ENCODE results near the gene ALOX12B.
"Not testable (repeated sequence)": the region's sequence is repeated elsewhere in the genome, so short reads cannot be mapped to it uniquely, and the experiment has no call there.

ALOX12B gene

GRCh38 chr17:8118769-8119580 is 31.5 kb upstream of the ALOX12B start:
- peak; percentile 62 to 75 for DNase-seq (ENCODE audit: low read depth in 2 of 2)

DNA sequence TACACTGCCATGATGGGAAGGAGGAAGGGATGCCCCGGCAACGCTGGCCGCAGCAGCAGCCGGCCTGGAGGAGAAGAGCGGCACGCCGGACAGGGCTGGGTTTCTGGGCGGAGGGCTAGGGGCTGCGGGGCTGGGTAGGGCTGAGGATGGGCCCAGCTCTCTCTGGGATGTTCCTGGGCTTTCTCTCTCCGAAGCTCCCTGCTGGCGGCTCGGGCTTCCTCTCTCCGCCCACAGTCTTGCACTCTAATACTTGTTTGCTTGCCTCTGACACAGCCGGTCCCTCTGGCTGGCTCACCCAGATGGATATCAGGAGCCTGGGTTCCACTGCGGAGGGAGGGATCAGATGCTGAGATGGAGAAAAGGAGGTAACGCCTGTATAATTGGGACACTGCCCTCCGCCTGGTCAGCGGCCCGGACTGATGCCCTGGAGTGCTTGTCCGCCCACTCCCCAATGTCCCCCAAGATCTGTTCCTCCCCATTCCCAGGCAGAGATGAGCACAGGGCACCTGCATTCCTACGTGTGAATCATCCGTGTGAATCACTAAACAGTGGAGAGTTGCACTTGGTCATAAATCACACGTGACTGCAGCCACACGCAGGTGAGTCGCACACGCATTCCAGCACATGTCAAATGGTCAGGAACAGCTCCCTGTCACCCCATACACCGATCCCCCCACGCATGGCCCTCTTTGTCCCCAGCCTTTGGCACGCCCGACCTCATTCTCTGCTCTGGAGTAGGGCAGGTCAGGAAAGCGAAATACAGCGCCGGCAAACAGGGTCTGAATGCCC is 30.7 kb upstream of the ALOX12B start, which contains the start of gene ALOXE3:
TSS of gene ALOXE3 (minus strand) at position 535 of the 789 bp plus-strand sequence. CDS start at position 11, 524 bp downstream.
- no peak for DNase-seq (ENCODE audit: low read depth in 2 of 2)

DNA sequence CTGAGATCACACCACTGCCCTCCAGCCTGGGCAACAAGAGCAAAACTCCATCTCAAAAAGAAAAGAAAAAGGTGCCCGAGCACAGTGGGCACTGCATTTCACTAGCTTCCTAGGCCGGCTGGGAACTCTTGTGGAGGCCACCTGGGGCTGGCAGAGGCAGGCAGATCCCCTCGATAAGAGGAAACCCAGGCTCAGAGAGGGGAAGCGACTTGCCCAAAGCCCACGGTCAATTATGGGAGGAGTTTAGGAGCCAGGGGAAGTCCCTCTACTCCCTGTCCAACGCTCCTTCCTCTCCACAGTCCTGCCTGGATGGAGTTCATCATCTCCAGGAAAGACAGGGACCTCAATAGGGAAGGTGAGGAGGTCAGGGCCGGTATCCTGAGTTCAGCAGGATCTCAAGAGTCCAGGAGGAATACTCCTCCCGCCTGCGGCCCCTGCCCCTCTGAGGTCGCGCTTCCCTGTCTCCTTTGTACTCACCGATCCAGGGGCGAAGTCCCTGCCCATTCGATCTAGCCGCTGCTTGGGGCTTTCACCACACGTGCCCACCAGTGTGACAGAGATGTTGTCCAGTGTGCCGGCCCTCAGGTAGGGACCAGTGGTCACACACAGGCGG is 30.0 kb upstream of the ALOX12B start:
- DNase-seq (ENCODE audit: low read depth in 2 of 2), result no peak

- DNase-seq (ENCODE audit: low read depth in 2 of 2), result no peak
Observed at GRCh38 chr17:8116776-8117175, 29.3 kb upstream of the ALOX12B start.

- no peak for DNase-seq (ENCODE audit: low read depth in 2 of 2)
Observed at GRCh38 chr17:8110907-8111306, 23.4 kb upstream of the ALOX12B start.

DNA sequence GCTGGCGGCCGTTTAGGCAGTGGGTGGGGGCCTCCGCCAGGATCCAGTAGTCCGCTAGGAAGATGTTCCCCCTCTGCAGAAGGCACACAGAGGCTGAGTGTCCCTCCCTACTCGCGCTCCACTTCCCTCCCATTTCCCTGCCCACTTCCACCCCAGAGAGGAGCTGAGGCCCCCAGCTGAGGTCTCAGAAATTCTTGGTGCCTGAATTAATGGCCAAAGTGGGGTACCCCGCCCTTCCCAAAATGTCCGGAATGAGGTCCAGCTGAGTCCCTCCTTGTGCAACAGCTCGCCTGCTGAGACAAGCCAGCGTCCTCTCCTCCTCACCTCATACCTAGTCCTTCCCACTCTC is 22.9 kb upstream of the ALOX12B start:
- no peak for DNase-seq (ENCODE audit: low read depth in 2 of 2)

GRCh38 chr17:8109661-8110455 is 22.3 kb upstream of the ALOX12B start:
- peak; percentile 57 to 72 for DNase-seq (ENCODE audit: low read depth in 2 of 2)

- DNase-seq (ENCODE audit: low read depth in 2 of 2), result no peak
Observed at GRCh38 chr17:8108972-8109660, 21.6 kb upstream of the ALOX12B start.

DNA sequence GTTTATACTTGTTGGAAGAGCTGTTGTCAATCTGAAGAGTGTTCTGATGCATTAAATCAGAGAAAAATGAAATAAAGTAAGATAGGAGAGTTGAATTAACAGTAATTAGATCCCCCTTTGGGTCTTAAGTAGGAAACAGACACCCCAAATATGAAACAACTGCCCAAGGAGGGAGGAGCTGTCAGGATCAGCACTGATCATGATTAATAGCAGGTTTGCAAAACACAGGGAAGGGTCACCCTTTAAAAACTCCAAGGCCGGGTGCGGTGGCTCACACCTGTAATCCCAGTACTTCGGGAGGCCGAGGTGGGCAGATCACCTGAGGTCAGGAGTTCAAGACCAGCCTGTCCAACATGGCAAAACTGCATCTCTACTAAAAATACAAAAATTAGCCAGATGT is 19.5 kb upstream of the ALOX12B start:
- not testable (repeated sequence) for DNase-seq (ENCODE audit: low read depth in 2 of 2)

GRCh38 chr17:8105957-8106398 is 18.5 kb upstream of the ALOX12B start:
- DNase-seq (ENCODE audit: low read depth in 2 of 2), result no peak

- no peak for DNase-seq (ENCODE audit: low read depth in 2 of 2)
Observed at GRCh38 chr17:8104911-8105310, 17.4 kb upstream of the ALOX12B start.

GRCh38 chr17:8103549-8103948 is 16.0 kb upstream of the ALOX12B start:
- no peak for DNase-seq (ENCODE audit: low read depth in 2 of 2)

DNA sequence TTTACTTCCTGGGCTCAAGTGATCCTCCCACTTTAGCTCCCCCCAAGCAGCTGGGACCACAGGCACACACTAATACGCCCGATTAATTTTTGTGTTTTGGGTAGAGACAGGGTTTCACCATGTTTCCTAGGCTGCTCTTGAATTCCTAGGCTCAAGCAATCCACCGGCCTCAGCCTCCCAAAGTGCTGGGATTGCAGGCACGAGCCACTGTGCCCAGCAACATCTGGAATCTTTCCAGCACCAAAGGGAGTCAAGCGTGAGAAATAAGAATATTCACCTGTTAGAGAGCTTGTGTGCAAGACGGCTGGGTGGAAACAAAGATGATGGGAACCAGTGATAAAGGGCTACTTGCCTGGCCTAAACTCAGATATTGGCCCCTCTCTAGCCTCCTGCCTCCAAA is 14.2 kb upstream of the ALOX12B start:
- no peak for DNase-seq (ENCODE audit: low read depth in 2 of 2)

DNA sequence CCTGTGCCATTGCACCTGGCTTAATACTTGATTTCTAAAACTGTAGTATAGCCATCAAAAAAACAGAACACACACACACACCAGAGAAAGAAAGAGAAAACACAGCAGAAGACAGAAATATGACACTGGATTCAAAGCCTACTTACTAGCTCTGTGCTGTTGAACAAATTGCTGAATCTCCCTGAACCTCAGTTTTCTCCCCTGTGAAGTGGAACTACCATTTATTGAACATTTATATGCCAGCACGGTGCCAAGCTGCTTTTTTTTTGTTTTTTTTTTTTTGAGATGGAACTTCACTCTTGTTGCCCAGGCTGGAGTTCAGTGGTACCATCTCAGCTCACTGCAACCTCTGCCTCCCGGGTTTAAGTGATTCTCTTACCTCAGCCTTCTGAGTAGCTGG is 13.2 kb upstream of the ALOX12B start:
- DNase-seq (ENCODE audit: low read depth in 2 of 2), result no peak

GRCh38 chr17:8100111-8100510 is 12.6 kb upstream of the ALOX12B start:
- DNase-seq (ENCODE audit: low read depth in 2 of 2), result no peak

DNA sequence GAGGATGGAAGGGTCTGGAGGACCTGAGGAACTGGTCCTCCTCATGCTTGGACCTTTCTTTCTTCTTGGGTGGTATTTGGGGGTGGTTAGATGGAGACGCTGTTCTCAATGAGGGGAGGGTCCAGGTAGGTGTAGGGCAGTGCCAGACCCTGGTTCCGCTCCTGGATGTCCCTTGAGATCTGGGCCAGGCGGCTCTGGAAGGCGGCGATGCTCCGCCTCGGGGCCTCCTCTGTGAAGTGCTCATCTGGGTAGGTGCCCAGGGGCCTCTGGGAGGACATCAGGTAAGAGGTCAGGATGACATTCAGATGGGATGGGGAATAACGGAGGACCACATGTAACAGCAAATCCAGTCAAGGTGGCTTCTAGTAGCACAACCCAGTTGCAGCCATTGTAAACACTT is 9.0 kb upstream of the ALOX12B start:
- no peak for DNase-seq (ENCODE audit: low read depth in 2 of 2)

DNA sequence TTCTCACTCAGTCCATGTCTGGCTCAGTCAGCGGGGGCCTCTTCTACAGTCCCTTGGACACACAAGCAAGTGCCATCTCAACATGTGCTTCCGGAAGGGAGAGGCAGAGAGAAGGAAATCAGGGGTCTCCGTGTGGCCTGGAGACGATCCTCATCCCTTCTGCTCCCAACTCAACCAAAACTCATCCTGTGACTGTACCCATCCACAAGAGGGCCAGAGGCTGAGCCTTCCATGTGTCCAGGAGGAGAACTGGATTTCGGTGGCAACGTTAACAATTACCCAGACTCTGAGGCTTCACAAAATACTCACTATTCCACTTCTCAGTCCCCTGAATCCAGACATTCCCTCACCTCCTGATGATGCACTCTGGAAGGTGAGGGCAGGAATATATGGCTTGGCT is 7.8 kb upstream of the ALOX12B start:
- DNase-seq (ENCODE audit: low read depth in 2 of 2), result no peak

DNA sequence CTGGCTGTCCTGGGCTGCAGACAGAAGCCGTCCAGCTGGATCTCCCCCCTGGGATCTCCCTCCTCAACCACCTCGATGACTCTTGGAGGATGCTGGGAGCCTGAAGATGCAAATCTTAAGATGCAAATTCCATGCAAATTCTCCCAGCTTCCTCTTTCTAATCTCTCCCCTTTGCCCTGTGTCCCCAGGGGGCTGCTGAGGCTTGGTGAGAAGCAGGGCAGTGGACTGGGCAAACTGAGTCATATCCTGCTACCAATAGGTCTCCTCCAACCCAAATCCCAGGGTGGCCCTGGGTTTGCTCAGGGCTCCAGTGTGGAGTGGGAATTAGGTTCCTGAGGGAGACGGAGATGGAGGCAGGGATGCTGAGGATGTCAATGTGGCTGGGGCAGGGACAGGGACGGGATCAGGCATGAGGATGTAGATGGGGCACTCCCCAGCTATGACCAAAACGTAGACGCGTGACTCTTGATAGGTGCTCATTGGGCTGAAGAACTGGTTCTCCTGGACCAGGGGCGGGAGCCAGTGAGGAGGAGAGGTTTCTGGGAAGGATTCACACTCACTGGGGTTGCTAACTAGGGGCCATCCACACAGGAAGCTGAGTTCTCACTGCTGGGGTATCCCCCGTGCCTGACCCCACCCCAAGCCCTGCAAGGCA is 3.6 kb upstream of the ALOX12B start:
- DNase-seq (ENCODE audit: low read depth in 2 of 2), result no peak

DNA sequence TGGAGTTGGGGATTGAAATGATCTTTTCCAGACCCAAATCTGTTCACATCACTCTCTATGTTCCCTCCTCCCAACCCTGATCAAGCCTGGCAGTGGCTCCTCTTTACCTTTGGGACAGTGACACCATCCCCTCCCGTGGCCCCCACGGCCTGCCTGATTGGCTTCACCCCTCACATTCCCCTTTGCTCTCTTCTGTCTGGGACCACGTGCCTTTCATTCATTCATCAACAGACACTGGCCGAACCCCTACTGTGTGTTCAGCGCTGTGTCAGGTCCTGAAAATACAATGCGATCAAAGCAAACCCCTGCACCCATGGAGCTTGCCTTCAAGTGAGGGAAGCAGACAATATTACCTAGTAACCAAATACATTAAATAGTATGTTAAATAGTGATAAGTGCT is 2.2 kb upstream of the ALOX12B start:
- DNase-seq (ENCODE audit: low read depth in 2 of 2), result no peak

GRCh38 chr17:8087952-8088230 is 375 bp upstream of the ALOX12B start:
- DNase-seq (ENCODE audit: low read depth in 2 of 2), result no peak

DNA sequence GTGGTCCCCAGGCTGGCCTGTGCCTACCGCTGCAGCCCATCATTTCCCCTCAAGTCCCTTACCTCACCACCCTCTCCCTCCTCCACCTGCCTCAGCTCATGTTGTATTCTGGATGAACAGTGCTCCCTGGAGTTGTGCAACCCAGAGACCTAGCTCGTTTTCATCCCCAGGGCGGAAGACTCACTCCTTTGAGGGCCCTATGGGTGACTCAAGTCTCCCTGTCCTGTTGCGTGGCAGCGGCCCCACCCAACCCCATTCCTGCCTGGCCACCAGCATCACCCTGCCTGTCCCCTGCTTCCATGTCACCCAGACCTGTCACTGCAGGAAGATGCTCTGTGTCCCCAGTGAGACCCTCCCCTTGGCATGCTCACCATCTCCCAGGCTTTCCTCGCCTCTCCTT is 3.3 kb downstream of the ALOX12B start:
- no peak for DNase-seq (ENCODE audit: low read depth in 2 of 2)

Data from stimulated activated CD8-positive, alpha-beta memory T cell treated with anti-CD3 and anti-CD28 coated beads, Interleukin-2, amount 100 ng/mL, for 1 hour (primary cell).